T-helper 9 cell (primary cell): ENCODE results near the gene LYSET.
"Not testable (repeated sequence)": the region's sequence is repeated elsewhere in the genome, so short reads cannot be mapped to it uniquely, and the experiment has no call there.

Experiments
- DNase-seq: peaks from one replicate; pipeline ENCODE4 v3.0.0-alpha.2; 2020
- total RNA-seq, 2 donors: gene quantifications; one replicate each; lab custom pipeline; 2026; lab: John Stamatoyannopoulos, UW

LYSET gene
- 3.1 to 4.9 reads per million in 2 donors for total RNA-seq

- peak; percentile 89 for DNase-seq
These were observed at the start of gene LYSET, which contains the start of gene MOAP1 for GRCh38 chr14:93184391-93185348. LYSET (plus strand) TSS chr14:93185317; CDS start chr14:93185406, 89 bp downstream. MOAP1 (minus strand) TSS chr14:93184897; CDS start chr14:93184242, 655 bp downstream.

GRCh38 chr14:93135399-93135798 is 49.7 kb upstream of the LYSET start:
- DNase-seq, result no peak

DNA sequence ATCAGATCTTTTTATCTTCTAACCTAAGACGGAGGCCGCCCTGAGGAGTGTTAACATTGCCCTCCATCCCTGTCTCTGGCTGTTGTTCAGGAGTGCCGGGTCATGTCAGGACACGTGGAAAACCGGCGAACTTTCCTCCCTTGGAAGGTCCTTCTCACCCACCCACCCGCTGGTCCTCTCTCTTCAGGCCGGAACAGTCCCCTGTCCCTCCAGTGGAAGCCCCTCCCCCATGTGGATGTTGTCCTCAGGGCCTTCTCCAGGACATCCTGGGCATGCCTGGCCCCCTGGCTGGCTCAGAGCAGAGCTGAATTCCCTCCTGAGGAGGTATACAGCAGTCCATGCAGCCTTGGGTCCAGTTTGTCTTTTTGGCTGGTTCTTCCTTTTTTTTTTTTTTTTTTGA is 49.1 kb upstream of the LYSET start:
- DNase-seq, result no peak

- not testable (repeated sequence) for DNase-seq
These were observed 48.6 kb upstream of the LYSET start for GRCh38 chr14:93136508-93136907.

DNA sequence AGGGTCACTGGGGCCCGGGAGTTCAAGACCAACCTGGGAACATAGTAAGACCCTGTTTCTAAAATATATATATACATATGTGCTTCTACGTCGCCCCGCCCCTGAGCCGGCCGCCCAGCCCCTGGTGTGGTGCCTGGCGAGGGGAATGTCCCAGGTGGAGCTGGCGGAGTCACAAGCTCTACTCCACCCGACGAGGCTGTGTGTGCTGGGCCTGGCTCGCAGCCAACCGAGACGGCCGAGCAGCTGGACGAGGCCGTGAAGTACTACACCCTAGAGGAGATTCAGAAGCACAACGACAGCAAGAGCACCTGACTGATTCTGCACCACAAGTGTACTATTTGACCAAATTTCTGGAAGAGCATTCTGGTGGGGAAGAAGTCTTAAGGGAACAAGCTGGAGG is 47.3 kb upstream of the LYSET start:
- DNase-seq, result no peak

DNA sequence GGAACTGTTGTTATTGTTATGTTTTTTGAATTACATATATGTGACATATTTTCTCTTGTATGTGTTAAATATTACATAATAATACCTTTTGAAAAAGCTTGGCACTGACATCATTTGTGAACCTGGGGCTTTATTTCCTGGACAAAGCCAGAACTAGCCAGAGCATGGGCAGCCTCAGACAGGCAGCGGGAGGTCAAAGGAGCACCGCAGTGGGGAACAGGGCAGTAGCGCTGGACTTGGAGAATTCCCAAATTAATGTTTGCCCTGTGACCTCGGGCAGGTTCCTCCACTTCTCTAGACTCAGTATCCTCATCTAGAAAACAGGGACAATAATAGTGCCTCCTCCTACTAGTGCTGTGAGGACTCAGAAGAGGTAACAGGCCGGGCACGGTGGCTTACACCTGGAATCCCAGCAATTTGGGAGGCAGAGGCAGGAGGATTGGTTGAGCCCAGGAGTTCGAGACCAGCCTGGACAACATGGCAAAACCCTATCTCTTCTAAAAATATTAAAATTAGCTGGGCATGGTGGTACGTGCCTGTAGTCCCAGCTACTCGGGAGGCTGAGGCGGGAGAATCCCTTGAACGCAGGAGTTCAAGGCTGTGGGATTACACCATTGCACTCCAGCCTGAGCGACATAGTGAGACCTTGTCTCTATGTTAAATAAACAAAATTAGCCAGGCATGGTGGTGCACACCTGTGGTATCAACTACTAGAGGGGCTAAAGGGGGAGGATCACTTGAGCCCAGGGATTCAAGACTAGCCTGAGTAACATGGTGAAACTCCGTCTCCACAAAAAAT is 42.1 kb upstream of the LYSET start:
- no peak for DNase-seq

DNA sequence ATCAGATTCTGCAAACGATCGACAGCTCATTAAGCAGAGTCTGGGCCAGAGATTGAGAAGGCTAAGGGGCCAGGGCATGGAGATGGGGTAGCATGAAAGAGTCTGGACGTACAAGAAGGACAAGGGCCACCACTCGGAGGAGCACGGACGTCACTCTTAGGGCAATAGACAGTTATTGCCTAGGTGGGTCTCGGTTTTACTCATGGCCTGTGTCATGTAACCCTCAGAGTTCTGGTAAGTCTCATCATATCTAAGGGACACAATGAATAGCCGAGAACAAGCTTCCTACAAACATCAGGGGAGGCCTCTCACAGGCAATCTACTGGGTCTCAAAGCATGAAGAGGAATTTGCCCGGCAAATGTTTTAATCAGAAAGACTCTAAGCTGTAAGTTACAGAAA is 39.0 kb upstream of the LYSET start:
- no peak for DNase-seq

GRCh38 chr14:93148979-93149378 is 36.1 kb upstream of the LYSET start:
- DNase-seq, result no peak

GRCh38 chr14:93150227-93151208 is 34.6 kb upstream of the LYSET start:
- no peak for DNase-seq

DNA sequence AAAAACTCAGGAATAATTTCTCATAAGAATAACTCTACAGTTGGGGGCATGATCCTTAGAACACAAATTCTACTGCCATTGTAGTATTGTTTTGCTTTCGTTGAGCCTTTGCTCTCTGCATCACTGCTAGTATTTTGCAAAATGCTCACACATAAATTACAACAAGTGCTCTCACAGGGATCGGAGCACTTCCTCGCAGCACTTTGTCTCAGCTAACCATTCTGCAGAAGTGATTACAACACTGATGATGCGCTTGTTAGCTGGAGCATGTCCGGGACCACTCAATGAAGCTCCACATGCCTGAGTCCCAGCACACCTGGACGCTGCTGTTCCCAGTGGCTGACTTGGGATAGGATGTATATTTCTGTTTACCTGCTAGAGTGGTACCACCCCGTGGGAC is 32.0 kb upstream of the LYSET start:
- no peak for DNase-seq

DNA sequence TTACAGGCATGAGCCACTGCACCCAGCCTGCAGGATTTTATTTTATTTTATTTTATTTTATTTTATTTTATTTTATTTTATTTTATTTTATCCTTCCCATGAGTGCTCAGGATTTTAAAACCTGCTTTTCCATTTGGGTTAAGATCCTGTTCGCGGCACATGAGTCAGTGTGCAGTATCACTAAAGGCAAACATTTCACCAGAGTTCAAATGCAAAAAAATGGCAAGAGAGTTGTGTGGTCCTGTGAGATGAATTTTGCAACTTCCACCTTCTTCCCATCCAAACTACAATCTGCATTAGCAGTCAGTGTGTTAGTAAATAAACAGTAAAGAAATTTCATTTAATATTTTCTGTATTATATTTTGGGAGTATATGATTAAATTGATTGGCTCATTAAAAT is 29.4 kb upstream of the LYSET start:
- no peak for DNase-seq

GRCh38 chr14:93156693-93157369 is 28.3 kb upstream of the LYSET start:
- no peak for DNase-seq

- DNase-seq, result not testable (repeated sequence)
These were observed 26.8 kb upstream of the LYSET start for GRCh38 chr14:93158349-93158748.

- not testable (repeated sequence) for DNase-seq
These were observed 25.3 kb upstream of the LYSET start for GRCh38 chr14:93159625-93160352.

DNA sequence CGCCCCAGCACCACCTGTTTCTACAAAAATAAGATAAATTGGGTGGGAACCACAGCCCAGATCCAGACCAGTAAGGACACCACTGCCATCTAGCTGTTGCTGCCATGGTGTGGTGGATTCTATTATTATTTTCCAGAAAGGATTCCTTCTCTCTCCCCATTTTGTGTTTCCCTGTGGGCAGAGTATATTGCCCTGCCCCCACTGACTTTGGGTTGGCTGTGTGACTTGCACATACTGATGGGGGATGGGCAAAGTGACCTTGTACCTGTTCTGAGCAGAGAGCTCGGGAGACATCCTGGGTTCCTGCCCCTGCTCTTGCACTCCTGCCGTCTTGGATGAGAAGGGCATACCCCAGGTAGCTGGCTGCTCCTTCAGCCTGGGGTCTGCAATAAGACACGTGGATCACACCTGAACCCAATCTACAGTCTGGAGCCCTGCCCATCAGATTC is 24.7 kb upstream of the LYSET start:
- no peak for DNase-seq

DNA sequence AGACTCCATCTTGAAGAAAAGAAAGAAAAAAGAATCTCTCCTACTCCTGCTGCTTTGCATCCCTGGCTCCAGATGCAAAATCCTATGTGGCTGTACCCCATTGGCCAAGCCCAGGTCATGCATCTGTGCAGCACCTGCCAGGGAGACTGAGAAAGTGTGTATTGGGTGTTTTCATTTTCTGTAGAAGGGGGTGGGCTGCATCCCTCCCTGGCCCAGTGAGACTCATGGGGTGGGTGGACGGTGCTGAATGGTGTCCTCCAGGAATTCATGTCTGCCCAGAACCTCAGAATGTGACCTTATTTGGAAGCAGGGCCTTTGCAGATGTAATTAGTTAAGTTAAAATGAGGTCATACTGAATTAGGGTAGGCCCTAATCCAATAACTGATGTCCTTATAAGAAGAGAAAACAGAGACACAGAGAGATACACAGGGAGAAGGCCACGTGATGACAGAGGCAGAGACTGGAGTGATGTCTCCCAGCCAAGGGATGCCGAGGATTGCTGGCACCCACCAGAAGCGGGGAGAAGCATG is 23.6 kb upstream of the LYSET start:
- no peak for DNase-seq

GRCh38 chr14:93163564-93163963 is 21.6 kb upstream of the LYSET start:
- no peak for DNase-seq

- DNase-seq, result not testable (repeated sequence)
These were observed 19.5 kb upstream of the LYSET start for GRCh38 chr14:93165271-93166265.

DNA sequence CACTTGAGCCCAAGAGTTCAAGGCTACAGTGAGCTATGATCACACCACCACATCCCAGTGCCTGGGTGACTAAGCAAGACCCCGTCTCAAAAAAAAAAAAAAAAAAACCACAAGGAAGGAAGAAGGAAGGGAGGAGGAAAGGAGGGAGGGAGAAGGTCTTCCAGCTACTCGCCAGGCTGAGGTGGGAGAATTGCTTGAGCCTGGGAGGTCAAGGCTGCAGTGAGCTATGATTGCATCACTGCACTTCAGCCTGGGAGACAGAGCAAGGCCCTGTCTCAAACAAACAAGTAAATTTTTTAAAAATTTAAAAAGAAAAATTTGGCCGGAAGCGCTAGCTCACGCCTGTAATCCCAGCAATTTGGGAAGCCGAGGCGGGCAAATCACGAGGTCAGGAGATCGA is 16.5 kb upstream of the LYSET start:
- DNase-seq, result not testable (repeated sequence)
